Tibial nerve (tissue), 4 donors: ENCODE data around the gene PTGIS. TPM values are rescaled to one million over a fixed set of nuclear protein-coding genes. Genes with fewer than 3 reads are reported as not detected.
A peak's percentile ranks its signal among the peaks of the same experiment; 100 is the strongest.

Source experiments
- DNase-seq, 2 donors: peaks; one replicate each; pipeline ENCODE4 v3.0.0-alpha.2; 2019; ENCODE audit warnings: low spot score in 2 of 2
- H3K27ac ChIP-seq, 4 donors: fragments of 200-600 bp; sonication (generic) in 3 of 4; one replicate each; pipeline ENCODE4 v1.5.1; 2017 to 2019; ENCODE audit warnings: mild to moderate bottlenecking in 1 of 4
- H3K27me3 ChIP-seq, 2 donors: fragments of 200-600 bp; sonication (generic) in 1 of 2; one replicate each; pipeline versions ENCODE4 v1.5.1 to v1.6.0; 2017 to 2019
- H3K36me3 ChIP-seq, 3 donors: fragments of 200-600 bp; sonication (generic); one replicate each; pipeline ENCODE4 v1.5.1; 2018 to 2019
- H3K4me1 ChIP-seq, 4 donors: fragments of 200-600 bp; sonication (generic) in 3 of 4; one replicate each; pipeline ENCODE4 v1.5.1; 2017 to 2019
- H3K4me3 ChIP-seq, 4 donors: fragments of 200-600 bp; sonication (generic) in 3 of 4; one replicate each; pipeline ENCODE4 v1.5.1; 2017 to 2019; ENCODE audit warnings: mild to moderate bottlenecking in 1 of 4, moderate library complexity in 1 of 4
- H3K9me3 ChIP-seq, 4 donors: fragments of 200-600 bp; sonication (generic) in 3 of 4; one replicate each; pipeline ENCODE4 v1.5.1; 2017 to 2019
- CTCF ChIP-seq, 5 experiments: fragments of 200-600 bp in 3 of 5; fragments of 450-650 bp in 2 of 5; sonication (generic) in 3 of 5; IDR thresholded peaks; one replicate each; pipeline ENCODE4 v1.5.1; 2016 to 2019; ENCODE audit warnings: antibody characterized with exemption in 5 of 5, mild to moderate bottlenecking in 3 of 5, moderate library complexity in 2 of 5
- EP300 ChIP-seq, 2 donors: sonication (generic); formaldehyde crosslinking; IDR thresholded peaks; one replicate each; pipeline ENCODE4 v1.6.1; 2017; ENCODE audit warnings: antibody characterized with exemption in 2 of 2, mild to moderate bottlenecking in 1 of 2
- POLR2A ChIP-seq, 2 donors: fragments of 450-650 bp; IDR thresholded peaks; one replicate each; pipeline ENCODE4 v1.6.1; 2017; ENCODE audit warnings: antibody characterized with exemption in 2 of 2, mild to moderate bottlenecking in 2 of 2, moderate library complexity in 2 of 2
- WGBS, 2 donors: methylation state at CpG; one replicate each; pipeline ENCODE4 v1.1.5; 2018; 5-methylcytosine and 5-hydroxymethylcytosine counted together
- total RNA-seq, 4 donors: library from RNA; depleted of rRNA; stranded (reverse); fragments of >200 nt; gene quantifications; one replicate each; pipeline ENCODE4 v1.1.0, GENCODE V29; 2016

Gene PTGIS
- total RNA-seq, 4 donors from 2014 or later = 31.5 to 92.4 (median 47.5) TPM

- no peak overlapping the region for H3K27ac ChIP-seq
- WGBS, 2 donors = 61 to 62% methylated on average over 9 to 10 of the region's 10 CpGs
- H3K36me3 ChIP-seq = peaks cover 0 to 18% (median 0%) of the 10 kb centered on the region in 3 donors
- peaks cover 0 to 14% (median 0%) of the 10 kb centered on the region in 4 donors for H3K9me3 ChIP-seq
- H3K4me3 ChIP-seq = no peak overlapping the region
- H3K4me1 ChIP-seq = no peaks in the 10 kb centered on the region
- no peak for TF ChIP-seq EP300 (IDR thresholded peaks at IDR 0.05)
- no peak for TF ChIP-seq POLR2A (IDR thresholded peaks at IDR 0.05)
- no peak for TF ChIP-seq CTCF (IDR thresholded peaks at IDR 0.05)
- DNase-seq = no peak
- no peaks in the 10 kb centered on the region for H3K27me3 ChIP-seq
These were observed 24.0 kb downstream of the PTGIS start for GRCh38 chr20:49543858-49544437.

DNA sequence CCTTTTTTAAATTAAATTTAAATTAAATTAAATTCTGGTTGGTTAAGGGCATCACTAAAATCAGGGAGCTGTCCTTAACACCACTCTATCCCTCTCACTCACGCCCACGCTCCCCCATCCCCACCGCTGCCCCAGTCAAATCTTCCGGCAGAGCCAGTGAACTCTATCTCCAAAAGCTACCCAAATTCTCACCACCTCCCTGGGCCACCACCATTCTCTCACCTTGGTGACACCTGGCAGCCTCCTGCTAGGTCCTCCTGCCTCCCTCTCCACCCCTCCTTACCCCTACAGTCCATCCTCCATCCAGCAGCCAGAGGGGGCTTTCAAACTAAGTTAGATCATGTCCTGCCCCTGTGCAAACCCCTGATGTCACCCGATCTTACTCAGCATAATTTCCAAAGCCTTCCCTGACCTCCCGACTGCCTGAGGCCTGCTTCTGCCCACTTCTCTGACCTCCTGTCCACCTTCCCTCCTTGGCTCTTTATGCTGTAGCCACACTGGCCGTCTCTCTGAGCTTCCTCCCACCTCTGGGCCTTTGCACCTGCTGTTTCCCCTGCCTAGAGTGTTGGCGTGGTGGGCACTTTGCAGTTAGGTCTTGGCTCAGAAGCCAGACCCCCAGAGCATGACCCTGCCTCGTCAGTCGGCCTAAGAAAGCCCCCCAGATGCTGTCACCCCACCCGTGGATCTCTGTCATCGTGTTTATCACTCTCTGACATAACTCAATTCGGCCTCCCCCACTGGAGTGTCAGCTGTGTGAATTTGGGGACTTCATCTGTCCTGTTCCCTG, 24.7 kb downstream of the PTGIS start:
- Histone ChIP-seq H3K27me3 (no peaks in the 10 kb centered on the region), H3K36me3 (peaks cover 0 to 22% (median 0%) of the 10 kb centered on the region in 3 donors), H3K4me3 (no peak overlapping the region), H3K27ac (no peak overlapping the region), H3K4me1 (no peaks in the 10 kb centered on the region), H3K9me3 (peaks cover 0 to 16% (median 0%) of the 10 kb centered on the region in 4 donors)
- TF ChIP-seq EP300 (IDR thresholded peaks at IDR 0.05) (no peak), CTCF (IDR thresholded peaks at IDR 0.05) (no peak), POLR2A (IDR thresholded peaks at IDR 0.05) (no peak)
- no peak for DNase-seq
- 72 to 77% methylated on average over 13 of the region's 13 CpGs for WGBS, 2 donors

DNA sequence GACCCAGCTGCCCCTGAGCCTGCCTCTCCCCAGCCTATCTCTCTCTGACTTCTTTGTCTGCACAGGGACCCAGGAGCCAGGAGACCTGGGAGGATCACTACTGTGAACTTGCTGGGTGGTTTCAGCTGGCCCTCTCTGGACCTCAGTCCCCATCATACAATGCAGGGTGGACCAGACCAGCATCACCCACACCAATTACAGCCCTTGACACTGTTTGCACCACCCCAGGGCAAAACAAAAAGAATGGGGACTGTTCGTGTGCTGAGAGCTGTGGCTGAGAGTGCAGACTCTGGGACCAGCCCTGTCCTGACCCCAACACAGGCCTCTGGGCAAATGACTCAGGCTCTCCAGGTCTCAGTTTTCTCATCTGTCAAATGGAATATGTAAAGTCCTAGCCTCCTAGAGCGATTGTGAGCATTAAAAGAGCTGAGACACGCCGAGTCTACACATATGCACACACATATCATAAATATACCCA, 25.4 kb downstream of the PTGIS start:
- no peak for DNase-seq
- no peak overlapping the region for H3K4me3 ChIP-seq
- no peaks in the 10 kb centered on the region for H3K4me1 ChIP-seq
- 87 to 91% methylated on average over 4 of the region's 4 CpGs for WGBS, 2 donors
- no peaks in the 10 kb centered on the region for H3K27me3 ChIP-seq
- H3K9me3 ChIP-seq = peaks cover 0 to 16% (median 0%) of the 10 kb centered on the region in 4 donors
- peaks cover 0 to 22% (median 0%) of the 10 kb centered on the region in 3 donors for H3K36me3 ChIP-seq
- TF ChIP-seq CTCF (IDR thresholded peaks at IDR 0.05) (no peak), EP300 (IDR thresholded peaks at IDR 0.05) (no peak)
- no peak overlapping the region for H3K27ac ChIP-seq

GRCh38 chr20:49541733-49542513, 26.0 kb downstream of the PTGIS start:
- TF ChIP-seq EP300 (IDR thresholded peaks at IDR 0.05) = no peak
- peak; percentile 54 to 92 (median 61) for TF ChIP-seq CTCF (IDR thresholded peaks at IDR 0.05)
- 47 to 54% methylated on average over 16 to 18 of the region's 18 CpGs for WGBS, 2 donors
- no peaks in the 10 kb centered on the region for H3K27me3 ChIP-seq
- peak; percentile 56 to 68 for DNase-seq
- H3K4me3 ChIP-seq = no peak overlapping the region
- H3K27ac ChIP-seq = no peak overlapping the region
- peaks cover 0 to 25% (median 0%) of the 10 kb centered on the region in 3 donors for H3K36me3 ChIP-seq
- H3K9me3 ChIP-seq = peaks cover 0 to 16% (median 0%) of the 10 kb centered on the region in 4 donors
- H3K4me1 ChIP-seq = no peaks in the 10 kb centered on the region
